GM23338 (cell line): ENCODE measurements around the gene THADA. TPM values are rescaled to one million over a fixed set of nuclear protein-coding genes. Genes with fewer than 3 reads are reported as not detected.

ENCODE experiments used
- ATAC-seq: fragments of 200-7000 bp; cut with Tn5 transposase; 3 replicates; pipeline ENCODE4 v1.9.1; 2020
- DNase-seq: peaks from one replicate; pipeline ENCODE4 v3.0.0-alpha.2; 2015; ENCODE audit warnings: low spot score
- H2AFZ ChIP-seq: fragments of 200-600 bp; sonication (generic); 2 replicates; pipeline ENCODE4 v1.8.0; 2016; ENCODE audit warnings: antibody characterized with exemption, mild to moderate bottlenecking, moderate library complexity
- H3F3A ChIP-seq: fragments of 200-600 bp; sonication (generic); replicated peaks from 2 replicates; pipeline ENCODE4 v1.8.0; 2017; ENCODE audit warnings: antibody characterized with exemption, mixed run types, low read depth
- H3K27ac ChIP-seq: fragments of 200-600 bp; sonication (generic); 2 replicates; pipeline ENCODE4 v1.6.1; 2016; ENCODE audit warnings: low read depth
- H3K27me3 ChIP-seq: fragments of 200-600 bp; sonication (generic); 2 replicates; pipeline ENCODE4 v1.8.0; 2016; ENCODE audit warnings: mild to moderate bottlenecking, mixed run types, moderate library complexity; ENCODE audit not compliant: insufficient read depth
- H3K36me3 ChIP-seq: fragments of 200-600 bp; sonication (generic); 2 replicates; pipeline ENCODE4 v1.8.0; 2016; ENCODE audit warnings: mild to moderate bottlenecking; ENCODE audit not compliant: insufficient read depth
- H3K4me1 ChIP-seq: fragments of 200-600 bp; sonication (generic); 2 replicates; pipeline ENCODE4 v1.8.0; 2016; ENCODE audit warnings: mild to moderate bottlenecking, moderate library complexity; ENCODE audit not compliant: insufficient read depth
- H3K4me2 ChIP-seq: fragments of 200-600 bp; sonication (generic); 2 replicates; pipeline ENCODE4 v1.7.1; 2017; ENCODE audit warnings: mixed run types
- H3K4me3 ChIP-seq: fragments of 200-600 bp; sonication (generic); 2 replicates; pipeline ENCODE4 v1.6.1; 2016; ENCODE audit warnings: mixed run types
- H3K79me2 ChIP-seq: fragments of 200-600 bp; sonication (generic); replicated peaks from 2 replicates; pipeline ENCODE4 v1.8.0; 2017; ENCODE audit warnings: mild to moderate bottlenecking; ENCODE audit not compliant: insufficient read depth
- H3K9me2 ChIP-seq: fragments of 200-600 bp; sonication (generic); 2 replicates; pipeline ENCODE4 v1.8.0; 2017; ENCODE audit not compliant: insufficient read depth
- H4K20me1 ChIP-seq: fragments of 200-600 bp; sonication (generic); replicated peaks from 2 replicates; pipeline ENCODE4 v1.8.0; 2017; ENCODE audit warnings: mild to moderate bottlenecking; ENCODE audit not compliant: insufficient read depth
- H3K27ac Mint-ChIP-seq: 2 replicates; pipeline ENCODE4 v1.8.0; 2020; ENCODE audit warnings: inconsistent platforms, mild to moderate bottlenecking, moderate library complexity, mixed read lengths
- H3K27me3 Mint-ChIP-seq: 3 replicates; pipeline ENCODE4 v1.8.0; 2022; ENCODE audit warnings: low read depth, mild to moderate bottlenecking, moderate library complexity, mixed read lengths, inconsistent platforms; ENCODE audit not compliant: insufficient read depth, poor library complexity
- H3K36me3 Mint-ChIP-seq: 3 replicates; pipeline ENCODE4 v1.8.0; 2021; ENCODE audit warnings: low read depth, mild to moderate bottlenecking, inconsistent platforms, moderate library complexity, mixed read lengths
- H3K4me1 Mint-ChIP-seq: 3 replicates; pipeline ENCODE4 v1.8.0; 2020; ENCODE audit warnings: mild to moderate bottlenecking, inconsistent platforms, mixed read lengths
- H3K4me3 Mint-ChIP-seq: 3 replicates; pipeline ENCODE4 v1.8.0; 2021; ENCODE audit warnings: moderate library complexity, mild to moderate bottlenecking, inconsistent platforms, mixed read lengths
- H3K9me3 Mint-ChIP-seq: 3 replicates; pipeline ENCODE4 v1.8.0; 2020; ENCODE audit warnings: moderate library complexity, mild to moderate bottlenecking, inconsistent platforms, mixed read lengths
- CREB1 ChIP-seq: fragments of 250-450 bp; sonication (Bioruptor Pico); IDR thresholded peaks from 2 replicates; pipeline ENCODE4 v1.5.0; 2020; ENCODE audit warnings: low read depth, mild to moderate bottlenecking, moderate library complexity
- EZH2 ChIP-seq: fragments of 200-600 bp; sonication (generic); IDR thresholded peaks from one replicate; pipeline ENCODE4 v1.8.0; 2017; ENCODE audit warnings: antibody characterized with exemption, mild to moderate bottlenecking, low read depth; ENCODE audit not compliant: unreplicated experiment
- EZH2phosphoT487 ChIP-seq: fragments of 200-600 bp; sonication (generic); IDR thresholded peaks from one replicate; pipeline ENCODE4 v1.8.1; 2018; ENCODE audit warnings: antibody characterized with exemption; ENCODE audit not compliant: unreplicated experiment
- JUNB ChIP-seq: IDR thresholded peaks from one replicate; pipeline ENCODE4 v1.6.1; 2016; ENCODE audit warnings: antibody characterized with exemption; ENCODE audit not compliant: unreplicated experiment
- NANOG ChIP-seq: IDR thresholded peaks from 2 replicates; pipeline ENCODE4 v1.6.1; 2016; ENCODE audit warnings: antibody characterized with exemption, borderline replicate concordance
- POLR2AphosphoS5 ChIP-seq: IDR thresholded peaks from 2 replicates; pipeline ENCODE4 v1.6.1; 2016; ENCODE audit warnings: antibody characterized with exemption, low read depth
- REST ChIP-seq: IDR thresholded peaks from one replicate; pipeline ENCODE4 v1.6.1; 2018; ENCODE audit warnings: antibody characterized with exemption; ENCODE audit not compliant: unreplicated experiment
- STAT1 ChIP-seq: IDR thresholded peaks from one replicate; pipeline ENCODE4 v1.6.1; 2016; ENCODE audit warnings: antibody characterized with exemption; ENCODE audit not compliant: unreplicated experiment
- ZNF114 ChIP-seq: fragments of 250-450 bp; sonication (Bioruptor Pico); IDR thresholded peaks from 2 replicates; pipeline ENCODE4 v1.5.0; 2020; ENCODE audit warnings: mild to moderate bottlenecking, moderate library complexity
- ZNF331 ChIP-seq: fragments of 250-450 bp; sonication (Bioruptor Pico); IDR thresholded peaks from 2 replicates; pipeline ENCODE4 v1.5.0; 2020; ENCODE audit warnings: low read depth, mild to moderate bottlenecking, moderate library complexity
- ZNF462 ChIP-seq: fragments of 250-450 bp; sonication (Bioruptor Pico); IDR thresholded peaks from 2 replicates; pipeline ENCODE4 v1.5.0; 2020; ENCODE audit warnings: mild to moderate bottlenecking, moderate library complexity
- polyA plus RNA-seq: library from polyadenylated mRNA; unstranded; fragments of >200 nt; fragmentation: Nextera tagmentation; extraction: Ambion mirVana; gene quantifications from 2 replicates; pipeline ENCODE4 v1.2.1, GENCODE V29; 2016
- total RNA-seq: library from RNA; depleted of rRNA; stranded (reverse); fragments of >200 nt; shearing (Covaris generic); gene quantifications from 2 replicates; pipeline ENCODE4 v1.2.3, GENCODE V29; 2014
- TF ChIP-seq, protein P1 (sequence below): IDR thresholded peaks from 2 replicates; pipeline ENCODE4 v1.6.1; 2016; ENCODE audit warnings: antibody characterized with exemption
- TF ChIP-seq, protein P2 (sequence below), 2 experiments: fragments of 200-600 bp in 1 of 2; sonication (generic) in 1 of 2; conservative IDR thresholded peaks; 2 replicates each; pipeline versions ENCODE4 v1.5.1 to v1.6.1; 2016 to 2017; ENCODE audit warnings: antibody characterized with exemption in 2 of 2, low read depth in 2 of 2, mild to moderate bottlenecking in 2 of 2, moderate library complexity in 1 of 2

The THADA gene
- total and polyA plus RNA-seq, 2 experiments from 2014 or later, result 17.0 to 30.7 TPM

GRCh38 chr2:43361286-43361685 lies 234.6 kb downstream of the THADA start:
- Mint-ChIP-seq H3K4me1 (peaks cover 13% of the 10 kb centered on the region), H3K4me3 (no peak overlapping the region), H3K9me3 (no peaks in the 10 kb centered on the region), H3K36me3 (no peaks in the 10 kb centered on the region), H3K27ac (no peak overlapping the region), H3K27me3 (peaks cover 8% of the 10 kb centered on the region)
- ATAC-seq, result no peak
- H3K4me3 ChIP-seq, result no peak overlapping the region
- no peak overlapping the region for H2AFZ ChIP-seq
- no peaks in the 10 kb centered on the region for H3F3A ChIP-seq
- no peaks in the 10 kb centered on the region for H3K79me2 ChIP-seq
- H3K27ac ChIP-seq, result no peak overlapping the region
- no peaks in the 10 kb centered on the region for H4K20me1 ChIP-seq
- no peak for DNase-seq
- no peaks in the 10 kb centered on the region for H3K27me3 ChIP-seq
- peaks cover 7% of the 10 kb centered on the region; the same call in 1 of the 2 replicates for H3K4me1 ChIP-seq
- TF ChIP-seq STAT1 (no peak), EZH2 (no peak), ZNF331 (CRISPR knock-in tag) (no peak), NANOG (no peak), CREB1 (CRISPR knock-in tag) (no peak), ZNF462 (CRISPR knock-in tag) (no peak), EZH2phosphoT487 (no peak), REST (no peak), ZNF114 (no peak), POLR2AphosphoS5 (no peak), JUNB (no peak)
- TF ChIP-seq, protein P1, sequence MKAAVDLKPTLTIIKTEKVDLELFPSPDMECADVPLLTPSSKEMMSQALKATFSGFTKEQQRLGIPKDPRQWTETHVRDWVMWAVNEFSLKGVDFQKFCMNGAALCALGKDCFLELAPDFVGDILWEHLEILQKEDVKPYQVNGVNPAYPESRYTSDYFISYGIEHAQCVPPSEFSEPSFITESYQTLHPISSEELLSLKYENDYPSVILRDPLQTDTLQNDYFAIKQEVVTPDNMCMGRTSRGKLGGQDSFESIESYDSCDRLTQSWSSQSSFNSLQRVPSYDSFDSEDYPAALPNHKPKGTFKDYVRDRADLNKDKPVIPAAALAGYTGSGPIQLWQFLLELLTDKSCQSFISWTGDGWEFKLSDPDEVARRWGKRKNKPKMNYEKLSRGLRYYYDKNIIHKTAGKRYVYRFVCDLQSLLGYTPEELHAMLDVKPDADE, result no peak
- TF ChIP-seq, protein P2, sequence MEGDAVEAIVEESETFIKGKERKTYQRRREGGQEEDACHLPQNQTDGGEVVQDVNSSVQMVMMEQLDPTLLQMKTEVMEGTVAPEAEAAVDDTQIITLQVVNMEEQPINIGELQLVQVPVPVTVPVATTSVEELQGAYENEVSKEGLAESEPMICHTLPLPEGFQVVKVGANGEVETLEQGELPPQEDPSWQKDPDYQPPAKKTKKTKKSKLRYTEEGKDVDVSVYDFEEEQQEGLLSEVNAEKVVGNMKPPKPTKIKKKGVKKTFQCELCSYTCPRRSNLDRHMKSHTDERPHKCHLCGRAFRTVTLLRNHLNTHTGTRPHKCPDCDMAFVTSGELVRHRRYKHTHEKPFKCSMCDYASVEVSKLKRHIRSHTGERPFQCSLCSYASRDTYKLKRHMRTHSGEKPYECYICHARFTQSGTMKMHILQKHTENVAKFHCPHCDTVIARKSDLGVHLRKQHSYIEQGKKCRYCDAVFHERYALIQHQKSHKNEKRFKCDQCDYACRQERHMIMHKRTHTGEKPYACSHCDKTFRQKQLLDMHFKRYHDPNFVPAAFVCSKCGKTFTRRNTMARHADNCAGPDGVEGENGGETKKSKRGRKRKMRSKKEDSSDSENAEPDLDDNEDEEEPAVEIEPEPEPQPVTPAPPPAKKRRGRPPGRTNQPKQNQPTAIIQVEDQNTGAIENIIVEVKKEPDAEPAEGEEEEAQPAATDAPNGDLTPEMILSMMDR (conservative IDR thresholded peaks at IDR 0.05; ENCODE audit: low read depth in 2 of 2), result no peak
- no peak overlapping the region for H3K4me2 ChIP-seq
- H3K36me3 ChIP-seq, result no peaks in the 10 kb centered on the region
- H3K9me2 ChIP-seq, result no peaks in the 10 kb centered on the region
